MCF 10A (cell line): Measurements from ENCODE around the gene ATF7. TPM values are rescaled to one million over a fixed set of nuclear protein-coding genes. Genes with fewer than 3 reads are reported as not detected.
"Not testable (repeated sequence)": the region's sequence is repeated elsewhere in the genome, so short reads cannot be mapped to it uniquely, and the experiment has no call there.

Source experiments
- BruUV-seq: library from RNA; stranded (reverse); fragments of 400-500 nt; replicated peaks from 2 replicates; lab custom pipeline; 2021; lab: Mats Ljungman, UMichigan
- CTCF ChIA-PET: fragments of 300-600 bp; sonication (Branson Sonifier 250); formaldehyde crosslinking; extraction: SDS; loops from one replicate; lab custom pipeline; 2021; ENCODE audit warnings: antibody characterized with exemption, inconsistent platforms; lab: Yijun Ruan, JAX
- POLR2A ChIA-PET: fragments of 300-600, 350-650 bp; sonication (Branson Sonifier 250); formaldehyde crosslinking; extraction: SDS; loops from one replicate; lab custom pipeline; 2020; ENCODE audit warnings: antibody characterized with exemption, inconsistent platforms; lab: Yijun Ruan, JAX
- DNase-seq: peaks from one replicate; pipeline ENCODE4 v3.0.0-alpha.2; 2018; ENCODE audit not compliant: unreplicated experiment
- H3K27ac Mint-ChIP-seq: one replicate; pipeline ENCODE4 v1.8.0; 2022; ENCODE audit warnings: mild to moderate bottlenecking, low read depth, mixed read lengths; ENCODE audit not compliant: unreplicated experiment
- H3K27me3 Mint-ChIP-seq: one replicate; pipeline ENCODE4 v1.8.0; 2022; ENCODE audit warnings: mixed read lengths; ENCODE audit not compliant: insufficient read depth, unreplicated experiment
- H3K36me3 Mint-ChIP-seq: one replicate; pipeline ENCODE4 v1.8.0; 2022; ENCODE audit warnings: mild to moderate bottlenecking, moderate library complexity, mixed read lengths; ENCODE audit not compliant: insufficient read depth, unreplicated experiment
- H3K4me1 Mint-ChIP-seq: one replicate; pipeline ENCODE4 v1.8.0; 2022; ENCODE audit warnings: mixed read lengths; ENCODE audit not compliant: insufficient read depth, unreplicated experiment
- H3K4me3 Mint-ChIP-seq: one replicate; pipeline ENCODE4 v1.8.0; 2022; ENCODE audit warnings: mild to moderate bottlenecking, moderate library complexity, mixed read lengths; ENCODE audit not compliant: unreplicated experiment
- H3K9me3 Mint-ChIP-seq: one replicate; pipeline ENCODE4 v1.8.0; 2022; ENCODE audit warnings: mixed read lengths; ENCODE audit not compliant: unreplicated experiment
- intact Hi-C: fragments of 100-400 bp; cut with micrococcal nuclease; formaldehyde crosslinking; loops from 2 replicates; pipeline ENCODE4 v1.14.1; 2022
- total RNA-seq: library from RNA; stranded (reverse); gene quantifications from 2 replicates; pipeline ENCODE4 v1.2.3, GENCODE V29; 2022
- TF ChIP-seq, protein P1 (sequence below): fragments of 200-600 bp; IDR thresholded peaks from one replicate; pipeline ENCODE4 v1.8.0; 2022; ENCODE audit warnings: antibody characterized with exemption, mild to moderate bottlenecking; ENCODE audit not compliant: unreplicated experiment

ATF7 gene
- total RNA-seq, 1 experiment from 2014 or later, result 40.8 TPM

DNA sequence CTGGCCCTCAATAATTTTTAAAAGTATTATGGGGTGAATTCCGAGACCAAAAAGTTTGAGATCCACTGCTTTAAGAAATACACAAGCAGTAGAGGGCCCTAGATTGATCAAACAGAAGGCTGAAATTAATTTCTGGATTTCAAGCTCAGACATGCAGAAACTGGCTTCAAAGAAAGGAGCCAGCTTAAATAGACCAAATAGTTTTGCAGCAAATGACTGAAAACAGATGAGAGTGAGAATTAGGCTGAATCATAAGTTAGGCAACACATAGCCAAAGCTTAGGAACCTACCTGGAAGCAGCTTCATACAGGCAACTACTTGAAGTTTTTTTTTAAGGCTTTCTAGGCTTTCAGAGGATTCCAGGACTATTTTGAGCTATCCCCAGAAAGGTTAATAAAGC, 12.4 kb downstream of the ATF7 start:
- Mint-ChIP-seq H3K36me3 (peaks cover 42% of the 10 kb centered on the region), H3K9me3 (no peaks in the 10 kb centered on the region), H3K27me3 (no peaks in the 10 kb centered on the region), H3K27ac (peak overlapping the region; percentile 74), H3K4me3 (no peak overlapping the region), H3K4me1 (peaks cover 17% of the 10 kb centered on the region)
- ChIA-PET POLR2A (interaction anchor here (0.5 to 6.6 kb wide), 11 partner anchors 8 to 234 kb away, joined by 3 to 132 read pairs (median 4); partner anchors contain the start of genes ATF7, ATP5MC2, SP1 and TARBP2), CTCF (interaction anchor here (0.5 to 1.2 kb wide), 8 partner anchors 14 to 621 kb away, joined by 3 to 4 read pairs (median 3); no protein-coding TSS in a partner anchor)
- DNase-seq, result peak; percentile 58
- TF ChIP-seq, protein P1, sequence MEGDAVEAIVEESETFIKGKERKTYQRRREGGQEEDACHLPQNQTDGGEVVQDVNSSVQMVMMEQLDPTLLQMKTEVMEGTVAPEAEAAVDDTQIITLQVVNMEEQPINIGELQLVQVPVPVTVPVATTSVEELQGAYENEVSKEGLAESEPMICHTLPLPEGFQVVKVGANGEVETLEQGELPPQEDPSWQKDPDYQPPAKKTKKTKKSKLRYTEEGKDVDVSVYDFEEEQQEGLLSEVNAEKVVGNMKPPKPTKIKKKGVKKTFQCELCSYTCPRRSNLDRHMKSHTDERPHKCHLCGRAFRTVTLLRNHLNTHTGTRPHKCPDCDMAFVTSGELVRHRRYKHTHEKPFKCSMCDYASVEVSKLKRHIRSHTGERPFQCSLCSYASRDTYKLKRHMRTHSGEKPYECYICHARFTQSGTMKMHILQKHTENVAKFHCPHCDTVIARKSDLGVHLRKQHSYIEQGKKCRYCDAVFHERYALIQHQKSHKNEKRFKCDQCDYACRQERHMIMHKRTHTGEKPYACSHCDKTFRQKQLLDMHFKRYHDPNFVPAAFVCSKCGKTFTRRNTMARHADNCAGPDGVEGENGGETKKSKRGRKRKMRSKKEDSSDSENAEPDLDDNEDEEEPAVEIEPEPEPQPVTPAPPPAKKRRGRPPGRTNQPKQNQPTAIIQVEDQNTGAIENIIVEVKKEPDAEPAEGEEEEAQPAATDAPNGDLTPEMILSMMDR, result no peak
- intact Hi-C loops, result no loop called here
- no TSS peak for BruUV-seq

DNA sequence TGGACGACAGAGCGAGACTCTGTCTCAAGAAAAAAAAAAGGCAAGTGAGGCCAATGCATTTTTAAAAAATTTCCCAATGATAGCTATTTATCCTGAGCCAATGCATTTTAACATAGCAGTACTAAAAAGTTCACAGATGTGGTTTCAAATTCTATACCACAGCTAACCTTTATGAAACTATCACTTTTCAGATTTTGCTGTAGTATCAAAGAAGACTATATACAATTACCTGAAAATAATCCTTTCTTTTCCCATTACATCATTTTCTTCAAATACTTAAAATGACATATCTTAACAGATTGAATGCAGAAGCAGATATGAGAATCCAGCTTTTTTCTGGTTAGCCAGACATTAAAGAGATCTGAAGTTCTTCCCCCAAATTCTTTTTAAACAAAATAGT, 13.2 kb downstream of the ATF7 start:
- POLR2A ChIA-PET, result interaction anchor here (1.1 to 6.6 kb wide), 7 partner anchors 8 to 233 kb away, joined by 3 to 132 read pairs (median 5); partner anchors contain the start of genes ATF7, ATP5MC2 and SP1
- Mint-ChIP-seq H3K27ac (no peak overlapping the region), H3K4me3 (no peak overlapping the region), H3K9me3 (no peaks in the 10 kb centered on the region), H3K27me3 (no peaks in the 10 kb centered on the region), H3K36me3 (peaks cover 34% of the 10 kb centered on the region), H3K4me1 (peaks cover 9% of the 10 kb centered on the region)
- BruUV-seq, result no TSS peak
- CTCF ChIA-PET, result interaction anchor here (1.1 to 2.0 kb wide), 4 partner anchors 13 to 62 kb away, joined by 3 to 10 read pairs (median 3); partner anchors contain the start of genes ATF7 and ATP5MC2
- TF ChIP-seq, protein P1, result no peak
- intact Hi-C loops, result no loop called here
- no peak for DNase-seq

DNA sequence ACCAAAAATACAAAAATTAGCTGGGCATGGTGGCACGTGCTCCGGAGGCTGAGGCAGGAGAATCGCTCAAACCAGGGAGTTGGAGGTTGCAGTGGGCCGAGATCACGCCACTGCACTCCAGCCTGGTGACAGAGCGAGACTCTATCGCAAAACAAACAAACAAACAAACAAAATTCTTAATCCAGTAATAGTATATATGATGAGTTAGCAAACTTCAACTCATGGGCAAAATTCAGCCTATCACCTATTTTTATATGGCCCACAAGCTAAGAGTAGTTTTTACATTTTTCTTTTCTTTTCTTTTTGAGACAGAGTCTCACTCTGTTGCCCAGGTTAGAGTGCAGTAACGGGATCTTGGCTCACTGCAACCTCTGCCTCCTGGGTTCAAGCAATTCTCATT, 14.9 kb downstream of the ATF7 start:
- DNase-seq, result no peak
- peaks cover 27% of the 10 kb centered on the region for H3K36me3 Mint-ChIP-seq
- no peaks in the 10 kb centered on the region for H3K9me3 Mint-ChIP-seq
- H3K4me3 Mint-ChIP-seq, result no peak overlapping the region
- intact Hi-C loops, result no loop called here
- H3K27me3 Mint-ChIP-seq, result no peaks in the 10 kb centered on the region
- ChIA-PET POLR2A (interaction anchor here (0.8 to 6.6 kb wide), 7 partner anchors 8 to 290 kb away, joined by 3 to 132 read pairs (median 3); partner anchors contain the start of genes AAAS, ATF7, ATP5MC2 and TARBP2), CTCF (interaction anchor here (0.7 to 2.0 kb wide), 7 partner anchors 11 to 135 kb away, joined by 3 to 10 read pairs (median 4); partner anchors contain the start of gene ATP5MC2)
- BruUV-seq, result no TSS peak
- H3K4me1 Mint-ChIP-seq, result peaks cover 4% of the 10 kb centered on the region
- no peak overlapping the region for H3K27ac Mint-ChIP-seq
- TF ChIP-seq, protein P1, result no peak

DNA sequence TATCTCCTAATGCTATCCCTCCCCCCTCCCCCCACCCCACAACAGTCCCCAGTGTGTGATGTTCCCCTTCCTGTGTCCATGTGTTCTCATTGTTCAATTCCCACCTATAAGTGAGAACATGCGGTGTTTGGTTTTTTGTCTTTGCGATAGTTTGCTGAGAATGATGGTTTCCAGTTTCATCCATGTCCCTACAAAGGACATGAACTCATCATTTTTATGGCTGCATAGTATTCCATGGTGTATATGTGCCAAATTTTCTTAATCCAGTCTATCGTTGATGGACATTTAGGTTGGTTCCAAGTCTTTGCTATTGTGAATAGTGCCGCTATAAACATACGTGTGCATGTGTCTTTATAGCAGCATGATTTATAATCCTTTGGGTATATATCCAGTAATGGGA, 19.5 kb downstream of the ATF7 start:
- POLR2A ChIA-PET, H3K27ac Mint-ChIP-seq, H3K9me3 Mint-ChIP-seq, CTCF ChIA-PET, DNase-seq, H3K27me3 Mint-ChIP-seq, BruUV-seq, H3K36me3 Mint-ChIP-seq, H3K4me1 Mint-ChIP-seq, intact Hi-C loops, H3K4me3 Mint-ChIP-seq: not testable (repeated sequence)
